Stimulated activated CD8-positive, alpha-beta memory T cell treated with anti-CD3 and anti-CD28 coated beads, Interleukin-4, amount 100 ng/mL, for 1 hour (primary cell): ENCODE results near the gene BORCS6.

Source experiments
- DNase-seq, 2 donors: peaks; one replicate each; pipeline ENCODE4 v3.0.0-alpha.2; 2020; ENCODE audit warnings: low read depth in 2 of 2, low spot score in 1 of 2

BORCS6 gene

GRCh38 chr17:8143581-8144400, 46.2 kb downstream of the BORCS6 start:
- no peak for DNase-seq

DNA sequence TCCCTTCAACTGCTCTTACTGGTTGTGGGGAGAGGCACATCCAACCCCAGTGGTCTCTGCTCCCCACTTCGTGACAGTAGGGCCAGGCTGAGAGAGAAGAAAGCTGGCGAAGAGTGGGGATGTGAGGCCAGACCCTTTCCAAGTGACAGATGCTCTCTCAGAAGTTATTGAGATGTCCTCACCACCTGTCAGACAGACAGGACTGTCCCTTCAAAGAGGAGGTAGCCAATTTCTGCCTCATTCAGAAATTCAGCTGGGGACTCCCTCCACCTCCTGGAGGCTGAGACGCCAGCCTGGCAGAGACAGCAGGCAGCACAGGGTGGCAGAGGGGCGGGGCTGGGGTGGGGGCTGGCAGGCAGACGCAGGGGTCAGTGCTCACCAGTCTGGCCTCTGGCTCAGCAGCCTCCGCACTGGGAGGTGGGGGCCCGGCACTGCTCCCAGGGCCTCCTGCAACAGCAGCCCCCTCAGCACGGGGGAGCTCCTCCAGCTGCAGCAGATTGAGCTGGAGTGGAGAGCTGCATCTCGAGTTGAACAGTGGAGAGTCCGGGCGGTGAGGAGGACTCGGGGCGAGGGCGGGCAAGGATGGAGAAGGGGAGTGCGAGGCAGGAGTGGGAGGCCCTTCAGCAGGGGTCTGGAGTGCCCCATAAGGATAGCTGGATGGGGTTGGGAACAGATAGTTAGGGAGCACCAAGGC, 46.9 kb downstream of the BORCS6 start:
- no peak for DNase-seq

DNA sequence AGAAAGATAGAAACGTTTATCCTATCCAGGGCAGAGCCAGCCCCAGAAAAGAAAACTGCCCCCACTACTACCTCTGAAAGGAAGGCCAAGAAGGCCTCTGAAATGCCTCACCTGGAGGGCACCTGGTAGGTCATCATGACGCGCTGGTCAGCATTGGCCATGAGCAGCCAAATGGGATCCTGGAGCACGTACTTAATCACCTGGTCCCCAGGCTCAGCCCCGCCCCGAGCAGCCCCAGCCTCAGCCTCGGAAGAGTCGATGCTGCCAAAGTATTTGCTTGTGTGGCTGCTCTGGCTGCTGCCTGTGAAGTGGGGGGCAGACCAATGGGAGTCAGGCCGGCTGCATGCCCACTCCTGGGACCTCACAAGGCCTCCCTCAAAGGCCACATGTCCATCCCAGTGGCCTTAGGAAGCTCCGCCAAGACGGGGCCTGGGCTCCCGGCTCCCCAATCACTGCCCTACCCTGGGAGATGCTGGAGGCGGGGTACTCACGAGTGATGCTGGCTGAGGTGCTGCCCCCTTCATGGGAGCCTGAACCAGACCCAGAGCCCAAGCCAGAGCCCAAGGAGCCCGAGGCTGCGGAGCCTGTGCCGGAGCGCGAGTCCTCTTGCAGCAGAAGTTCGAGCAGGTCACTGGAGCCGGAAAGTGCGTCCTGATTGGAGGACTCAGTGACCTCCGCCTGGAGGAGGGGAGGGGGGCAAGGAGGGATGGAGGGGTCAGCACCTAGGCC, 47.7 kb downstream of the BORCS6 start:
- DNase-seq = no peak

GRCh38 chr17:8141741-8142140, 48.2 kb downstream of the BORCS6 start:
- no peak for DNase-seq

- DNase-seq = no peak
Observed at GRCh38 chr17:8141045-8141444, 48.9 kb downstream of the BORCS6 start.

GRCh38 chr17:8140065-8141029, 49.6 kb downstream of the BORCS6 start:
- DNase-seq = no peak

GRCh38 chr17:8138672-8139371, 51.2 kb downstream of the BORCS6 start:
- DNase-seq = peak; percentile 90 to 94

DNA sequence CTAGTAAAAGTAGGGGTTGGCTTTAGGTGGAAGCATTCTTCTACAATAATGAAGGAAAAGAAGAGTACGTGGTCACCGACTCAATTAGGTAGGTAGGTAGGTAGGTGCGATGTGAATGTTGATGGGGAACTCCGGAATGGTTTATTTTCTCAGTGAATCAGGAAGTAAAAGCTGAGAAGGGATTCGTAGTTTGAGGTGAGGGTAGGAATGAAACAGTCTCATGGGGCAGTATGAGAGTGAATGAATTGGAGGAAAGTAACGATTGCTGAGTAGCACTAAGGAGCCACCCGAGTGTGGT, 51.7 kb downstream of the BORCS6 start:
- no peak for DNase-seq
